NCI-H2029 treated with DMSO at 0.1 percent for 48 hours (cell line): Measurements from ENCODE around the gene DMGDH.

Source experiments
- DNase-seq: peaks from one replicate; lab custom pipeline; 2025; lab: John Stamatoyannopoulos, UW

The DMGDH gene

GRCh38 chr5:79062436-79062835, 7.0 kb downstream of the DMGDH start:
- DNase-seq = peak; percentile 27

- no peak for DNase-seq
Measured at GRCh38 chr5:79059674-79060073, 9.8 kb downstream of the DMGDH start.

- DNase-seq = no peak
Measured at GRCh38 chr5:79056847-79057246, 12.6 kb downstream of the DMGDH start.

GRCh38 chr5:79055017-79055416, 14.5 kb downstream of the DMGDH start:
- no peak for DNase-seq

GRCh38 chr5:79053321-79053720, 16.2 kb downstream of the DMGDH start:
- no peak for DNase-seq

- no peak for DNase-seq
Measured at GRCh38 chr5:79050498-79050897, 19.0 kb downstream of the DMGDH start.

- DNase-seq = no peak
Measured at GRCh38 chr5:79048437-79048836, 21.0 kb downstream of the DMGDH start.

- DNase-seq = no peak
Measured at GRCh38 chr5:79047199-79047598, 22.3 kb downstream of the DMGDH start.

- DNase-seq = no peak
Measured at GRCh38 chr5:79042188-79042587, 27.3 kb downstream of the DMGDH start.

- DNase-seq = no peak
Measured at GRCh38 chr5:79036769-79037168, 32.7 kb downstream of the DMGDH start.

GRCh38 chr5:79035237-79035636, 34.2 kb downstream of the DMGDH start:
- DNase-seq = no peak

- no peak for DNase-seq
Measured at GRCh38 chr5:79032782-79033181, 36.7 kb downstream of the DMGDH start.

- no peak for DNase-seq
Measured at GRCh38 chr5:79032031-79032695, 37.3 kb downstream of the DMGDH start.

- DNase-seq = no peak
Measured at GRCh38 chr5:79031485-79031867, 38.0 kb downstream of the DMGDH start.

GRCh38 chr5:79030663-79031484, 38.6 kb downstream of the DMGDH start:
- no peak for DNase-seq

GRCh38 chr5:79025054-79025472, 44.4 kb downstream of the DMGDH start:
- DNase-seq = peak; percentile 43

GRCh38 chr5:79023947-79024346, 45.5 kb downstream of the DMGDH start:
- DNase-seq = no peak

GRCh38 chr5:79023348-79023747, 46.1 kb downstream of the DMGDH start:
- DNase-seq = no peak

- no peak for DNase-seq
Measured at GRCh38 chr5:79022771-79023170, 46.7 kb downstream of the DMGDH start.

GRCh38 chr5:79021753-79022152, 47.7 kb downstream of the DMGDH start:
- no peak for DNase-seq

- peak; percentile 35 for DNase-seq
Measured at GRCh38 chr5:79020861-79021561, 48.5 kb downstream of the DMGDH start.

GRCh38 chr5:79014631-79015030, 54.8 kb downstream of the DMGDH start:
- no peak for DNase-seq

- no peak for DNase-seq
Measured at GRCh38 chr5:79011869-79012268, 57.6 kb downstream of the DMGDH start.
